Limb (tissue), 2 donors: ENCODE data around the gene GRK6.
A peak's percentile ranks its signal among the peaks of the same experiment; 100 is the strongest.

Experiments
- DNase-seq, 2 donors: peaks; one replicate each; pipeline ENCODE4 v3.0.0-alpha.2; 2016; ENCODE audit errors: extremely low spot score in 2 of 2

The GRK6 gene

DNA sequence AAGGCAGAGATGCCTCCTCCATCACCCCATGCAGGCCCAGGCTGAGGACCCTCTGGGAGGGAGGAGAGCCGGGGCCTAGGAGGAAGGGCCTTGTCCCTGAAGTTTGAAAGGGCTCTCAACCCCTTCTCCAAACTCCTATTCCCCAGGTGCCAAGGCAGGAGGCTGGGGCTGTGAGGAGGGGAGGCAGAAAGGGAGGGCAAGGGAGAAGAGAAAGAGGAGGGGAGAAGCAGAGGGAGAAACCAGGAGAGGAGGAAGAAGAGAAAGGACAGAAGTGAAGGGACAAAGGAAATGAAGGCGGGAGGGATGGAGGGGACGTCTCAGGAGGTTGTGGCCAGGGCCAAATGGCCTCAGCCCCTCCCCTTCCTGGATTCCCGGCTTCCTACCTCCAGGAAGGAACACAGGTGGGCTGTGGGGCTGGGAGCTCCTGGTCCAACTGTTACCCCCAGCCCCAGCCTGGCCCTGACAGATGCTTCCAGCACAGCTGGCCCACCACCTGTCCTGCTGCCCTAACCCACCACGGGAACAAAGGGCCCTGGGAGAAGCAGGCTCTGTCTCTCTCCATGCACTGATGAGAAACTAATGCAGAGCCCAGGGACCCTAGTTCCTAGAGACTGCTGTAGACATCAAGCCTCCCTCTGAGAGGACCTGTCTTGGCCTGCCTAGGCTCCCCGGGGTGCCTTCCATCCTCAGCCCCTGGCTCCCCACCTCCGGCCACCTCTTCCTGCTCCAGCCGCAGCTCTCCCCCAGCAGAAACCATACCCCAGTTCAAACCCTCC is 43.5 kb downstream of the GRK6 start:
- DNase-seq = no peak

DNA sequence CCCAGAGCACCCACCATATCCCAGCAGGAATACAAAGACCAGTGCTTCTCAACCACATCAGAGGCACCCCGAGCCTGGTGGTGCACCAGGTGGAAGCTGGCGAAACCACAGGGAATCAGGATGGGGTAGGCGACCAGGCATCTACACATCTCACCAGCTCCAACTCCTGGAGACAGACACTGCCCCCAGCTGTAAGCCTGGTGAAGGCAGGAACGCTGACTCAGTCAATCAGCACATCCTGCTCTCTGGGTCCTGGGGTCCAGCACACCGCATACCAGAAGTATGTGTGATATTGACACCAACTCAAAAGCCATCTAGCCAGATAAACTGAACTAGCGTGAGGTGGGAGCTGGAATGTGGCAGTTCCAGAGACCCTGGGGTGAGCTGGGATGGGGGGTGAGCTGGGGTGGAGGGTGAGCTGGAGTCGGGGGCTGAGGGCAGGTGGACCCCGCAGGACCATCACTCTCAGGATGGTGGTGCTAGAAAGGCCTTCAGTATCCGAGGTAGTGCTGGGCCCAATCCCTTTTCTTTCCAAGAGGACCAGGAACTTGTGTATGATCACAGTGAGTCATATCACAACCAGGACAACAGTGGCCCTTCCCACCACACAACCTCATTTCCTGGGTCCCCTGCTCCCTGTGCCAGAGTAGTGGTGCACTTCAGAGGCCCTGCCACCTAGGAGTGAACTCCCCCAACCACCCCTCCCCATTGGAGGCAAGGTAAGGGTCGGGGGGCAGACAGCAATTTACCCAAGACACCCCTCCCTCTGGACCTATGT is 44.5 kb downstream of the GRK6 start:
- no peak for DNase-seq

DNA sequence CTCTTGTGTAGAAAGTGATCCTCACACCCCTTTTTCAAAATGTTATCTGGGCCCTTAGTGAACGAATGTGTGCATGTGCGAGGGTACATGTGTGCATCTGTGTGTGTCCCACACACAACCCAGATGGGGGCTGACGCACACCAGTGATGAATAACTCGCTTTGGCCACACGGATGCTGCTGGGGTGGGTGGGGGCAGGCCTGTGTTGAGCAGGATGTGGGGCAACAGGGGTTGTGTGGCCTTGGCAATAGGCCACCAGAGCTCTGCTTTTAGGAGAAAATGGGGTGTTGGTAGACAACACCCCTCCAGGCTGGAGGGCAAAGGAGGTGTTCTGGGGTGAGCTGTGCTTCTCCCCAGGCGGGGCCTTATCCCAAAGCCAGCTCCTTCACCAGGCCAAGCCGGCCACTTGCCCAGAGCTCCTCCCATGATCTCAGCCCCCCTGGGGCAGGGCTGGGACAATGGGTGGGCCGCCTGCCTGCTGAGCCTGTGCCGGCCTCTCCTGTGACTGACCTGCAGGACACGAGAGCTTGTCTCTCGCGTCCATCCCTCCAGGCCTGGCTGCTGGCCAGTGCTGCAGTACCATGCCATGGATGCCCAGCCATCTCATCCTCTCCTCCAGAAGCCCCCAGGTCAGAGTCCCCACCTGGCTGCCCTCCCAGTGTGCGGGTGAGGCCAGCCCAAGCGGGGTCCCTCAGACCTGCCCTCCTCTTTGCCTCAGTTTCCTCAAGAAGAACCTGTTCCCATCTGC is 45.3 kb downstream of the GRK6 start:
- no peak for DNase-seq

DNA sequence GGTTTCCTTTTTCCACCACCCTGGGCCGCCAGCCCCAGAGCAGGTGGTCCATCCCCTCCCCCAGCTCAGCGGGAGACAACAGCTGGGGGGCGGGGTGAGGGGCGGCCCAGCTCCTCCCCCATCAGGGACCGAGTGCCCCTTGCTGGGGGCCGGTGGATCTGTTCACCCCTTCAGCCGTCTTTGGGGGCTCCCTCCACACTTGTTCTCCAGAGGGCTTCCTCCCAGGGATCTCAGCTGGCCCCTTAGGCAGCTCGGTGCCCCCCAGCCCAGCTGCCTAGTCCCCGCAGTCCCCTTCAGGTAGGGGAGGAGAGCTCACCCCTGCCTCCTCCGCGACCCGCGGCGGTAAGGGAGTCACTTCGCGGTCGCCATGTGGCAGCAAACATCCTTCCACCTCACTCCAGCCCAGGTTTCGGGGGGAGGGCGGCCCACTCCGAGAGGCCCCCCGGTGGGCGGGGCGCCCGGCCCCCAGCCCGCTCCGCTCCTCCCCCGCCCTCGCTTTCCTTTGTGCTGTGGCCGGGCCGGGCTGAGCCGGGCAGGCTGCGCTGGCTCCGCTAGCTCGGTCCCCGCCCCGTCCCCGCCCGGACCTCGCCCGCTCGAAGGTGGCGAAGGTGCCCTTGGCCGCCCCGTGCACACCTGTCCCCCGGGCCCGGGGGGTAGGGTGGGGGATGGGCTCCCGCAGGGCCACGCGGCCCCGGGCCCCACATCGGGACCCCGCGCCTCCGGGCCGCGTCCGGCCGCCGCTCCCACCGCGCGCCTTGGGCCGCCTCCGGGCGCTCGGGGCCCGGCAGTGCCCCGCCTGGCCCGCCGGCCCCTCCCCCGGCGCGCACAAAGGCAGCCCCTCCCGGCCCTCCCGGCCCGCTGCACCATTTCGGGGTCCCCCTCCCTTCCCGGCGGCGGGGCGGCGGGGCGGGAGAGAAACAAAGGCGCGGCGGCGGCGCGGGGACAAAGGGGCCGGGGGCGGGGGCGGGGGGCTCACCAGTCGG is 46.3 kb downstream of the GRK6 start:
- peak in 1 of 2 donors; percentile 84 for DNase-seq

DNA sequence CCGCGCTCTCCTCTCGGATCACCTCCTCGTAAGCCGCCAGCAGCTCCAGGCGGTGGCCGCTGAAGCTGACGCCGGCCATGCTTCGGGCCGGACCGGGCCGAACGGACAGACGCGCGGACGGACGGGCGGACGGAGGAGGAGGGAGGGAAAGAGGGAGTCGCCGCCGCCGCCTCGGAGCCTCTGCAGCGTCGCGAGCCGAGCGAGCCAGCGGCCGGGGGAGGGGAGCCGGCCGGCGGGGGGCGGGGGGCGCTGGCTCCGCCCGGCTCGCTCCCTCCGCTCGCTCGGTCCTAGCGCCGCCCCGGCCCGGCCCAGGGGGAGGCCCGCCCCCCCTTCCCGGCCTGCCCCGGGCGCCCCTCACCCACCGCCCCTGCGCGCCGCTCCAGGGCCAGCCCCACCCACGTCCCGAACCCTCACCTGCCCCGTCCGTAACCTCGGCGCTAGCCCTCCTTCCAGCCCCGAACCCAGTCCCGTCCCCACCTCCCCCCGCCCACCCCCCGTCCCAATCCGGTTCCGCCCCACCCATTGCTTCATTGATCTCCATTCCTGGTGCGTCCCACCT is 47.0 kb downstream of the GRK6 start, which contains the start of gene DBN1:
TSS of gene DBN1 (minus strand) at position 192 of the 559 bp plus-strand sequence. CDS start at position 79, 113 bp downstream.
- DNase-seq = peak; percentile 72 to 86

DNA sequence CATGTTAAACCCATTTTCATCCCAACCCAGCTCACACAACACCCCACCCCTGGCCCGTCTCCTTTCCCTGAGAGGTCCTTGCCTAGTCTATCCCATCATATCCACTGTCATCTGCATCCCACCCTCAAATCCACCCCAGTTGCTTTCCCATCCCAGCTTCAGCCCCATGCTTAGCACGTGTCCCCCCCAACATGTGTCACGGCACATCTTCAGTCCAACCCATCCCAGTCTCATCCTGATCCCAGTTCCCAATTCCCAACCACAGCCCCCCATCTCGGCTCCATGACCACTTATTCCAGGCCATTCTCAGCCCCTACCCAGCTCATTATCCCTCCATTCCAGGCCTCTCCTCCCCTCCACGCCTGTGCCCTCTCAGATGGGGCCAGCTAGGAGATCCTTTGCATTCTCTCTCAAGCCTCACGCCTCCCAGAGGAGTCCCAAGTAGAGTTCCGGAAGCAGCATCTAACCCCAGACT is 47.6 kb downstream of the GRK6 start:
- peak in 1 of 2 donors; percentile 59 for DNase-seq

DNA sequence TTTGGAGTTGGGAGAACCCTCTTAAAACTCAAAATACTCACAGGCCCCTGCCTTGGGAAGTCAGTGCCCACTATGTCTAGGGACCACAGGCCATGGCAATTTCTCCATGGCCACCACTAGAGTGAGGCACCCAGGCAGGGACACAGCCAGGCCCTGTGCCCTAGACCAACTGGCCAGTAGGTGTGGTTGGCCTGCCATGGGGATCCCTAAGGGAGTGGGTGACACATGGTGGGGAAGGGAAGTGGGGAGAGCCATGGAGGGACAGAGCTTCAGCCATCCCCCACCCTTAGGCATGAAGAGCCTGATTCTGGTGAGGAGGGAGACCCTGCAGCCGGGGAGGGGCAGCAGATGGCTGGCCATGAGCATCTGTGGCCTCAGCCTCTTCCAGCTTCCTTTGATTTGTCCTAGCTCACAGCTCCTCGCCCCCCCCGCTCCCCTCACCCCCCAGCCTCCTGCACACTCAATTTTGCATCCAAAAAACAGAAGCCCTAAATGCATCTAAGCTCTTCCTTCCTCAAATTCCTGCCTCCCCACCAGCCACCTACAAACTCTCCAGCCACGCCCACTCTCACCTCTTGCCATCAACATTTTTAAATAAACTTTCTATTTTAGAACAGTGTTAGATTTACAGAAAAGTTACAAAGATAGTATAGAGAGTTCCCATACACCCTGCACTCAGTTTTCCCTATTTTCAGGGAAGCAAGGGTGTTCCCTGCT is 48.5 kb downstream of the GRK6 start:
- DNase-seq = peak in 1 of 2 donors; percentile 40

DNA sequence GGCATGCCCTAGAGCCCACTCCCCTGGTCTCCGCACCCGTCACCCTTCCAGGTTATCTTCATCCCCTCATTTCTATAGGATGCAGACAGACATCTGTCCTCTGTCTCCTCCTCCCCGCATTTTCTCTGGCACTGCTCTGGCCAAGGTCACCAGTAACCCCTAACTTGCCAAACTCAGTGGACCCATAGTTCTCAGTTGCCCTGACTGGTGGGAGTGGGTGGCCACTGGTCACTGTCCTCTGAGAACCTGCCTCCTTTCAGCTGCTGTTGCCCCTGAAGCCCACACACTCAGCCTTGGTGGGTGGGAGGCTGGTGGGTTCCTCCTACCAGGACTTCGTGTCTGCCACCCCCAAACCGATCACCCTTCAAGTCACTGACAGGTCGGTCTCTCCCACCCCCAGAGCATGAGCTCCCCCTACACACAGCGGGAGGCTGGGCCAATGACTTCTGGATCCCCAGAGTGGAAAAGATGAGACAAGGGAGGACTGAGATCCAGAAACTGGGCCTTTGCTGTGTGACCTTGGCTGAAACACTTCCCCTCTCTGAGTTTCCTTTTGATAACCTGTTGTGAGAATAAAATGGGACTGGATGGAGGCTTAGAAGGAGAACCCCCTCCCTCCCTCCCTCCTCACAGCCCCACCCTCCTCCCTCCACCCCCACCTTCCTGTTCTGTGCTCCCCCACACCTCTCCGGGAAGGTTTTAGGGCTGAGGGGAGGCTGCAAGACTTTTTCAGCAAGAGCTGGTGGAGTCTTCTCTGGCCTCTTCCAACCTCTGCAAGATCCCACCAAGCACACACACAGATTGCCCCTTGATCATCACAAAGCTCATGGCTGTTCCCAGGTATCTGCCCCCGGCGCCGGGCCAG is 49.3 kb downstream of the GRK6 start:
- DNase-seq = no peak

- no peak for DNase-seq
Measured at GRCh38 chr5:177476531-177477233, 50.2 kb downstream of the GRK6 start.

DNA sequence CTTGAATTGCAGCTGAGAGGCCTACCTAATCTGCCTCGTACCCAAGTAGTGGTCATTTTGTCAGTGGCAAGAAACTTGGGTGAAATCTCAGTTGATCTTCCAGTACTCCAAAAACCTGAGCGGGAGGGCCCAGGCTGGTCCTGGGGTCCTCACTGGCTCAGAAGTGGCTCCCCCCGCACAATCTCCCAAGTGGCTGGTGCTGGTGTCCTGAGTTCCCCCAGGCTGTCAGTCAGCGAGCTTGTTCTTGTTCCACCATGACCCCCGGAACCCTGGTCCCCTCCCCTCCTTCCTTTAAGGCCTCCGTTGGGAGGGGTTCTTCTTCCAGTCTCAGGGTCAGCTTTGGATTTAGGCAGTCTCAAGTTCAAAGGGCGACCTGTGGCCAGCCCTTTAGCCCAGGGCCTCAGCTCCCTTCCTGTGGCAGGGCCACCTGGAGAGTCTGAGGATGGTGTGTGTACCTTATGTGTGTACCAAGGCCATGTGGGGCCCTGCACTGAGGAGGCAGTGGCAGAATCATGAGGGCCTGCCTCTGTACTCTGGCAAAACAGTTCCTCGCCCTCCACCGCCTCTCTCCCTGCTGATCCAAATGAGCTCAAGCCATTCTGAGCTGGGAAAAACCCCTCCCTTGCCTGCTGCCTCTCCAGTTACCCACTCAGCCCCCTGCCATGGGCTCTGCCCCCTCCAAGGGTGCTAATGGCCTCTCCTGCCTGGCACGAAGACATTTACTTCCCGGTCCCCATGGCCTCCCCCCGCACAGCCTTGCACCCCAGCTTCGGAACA is 51.4 kb downstream of the GRK6 start:
- no peak for DNase-seq

DNA sequence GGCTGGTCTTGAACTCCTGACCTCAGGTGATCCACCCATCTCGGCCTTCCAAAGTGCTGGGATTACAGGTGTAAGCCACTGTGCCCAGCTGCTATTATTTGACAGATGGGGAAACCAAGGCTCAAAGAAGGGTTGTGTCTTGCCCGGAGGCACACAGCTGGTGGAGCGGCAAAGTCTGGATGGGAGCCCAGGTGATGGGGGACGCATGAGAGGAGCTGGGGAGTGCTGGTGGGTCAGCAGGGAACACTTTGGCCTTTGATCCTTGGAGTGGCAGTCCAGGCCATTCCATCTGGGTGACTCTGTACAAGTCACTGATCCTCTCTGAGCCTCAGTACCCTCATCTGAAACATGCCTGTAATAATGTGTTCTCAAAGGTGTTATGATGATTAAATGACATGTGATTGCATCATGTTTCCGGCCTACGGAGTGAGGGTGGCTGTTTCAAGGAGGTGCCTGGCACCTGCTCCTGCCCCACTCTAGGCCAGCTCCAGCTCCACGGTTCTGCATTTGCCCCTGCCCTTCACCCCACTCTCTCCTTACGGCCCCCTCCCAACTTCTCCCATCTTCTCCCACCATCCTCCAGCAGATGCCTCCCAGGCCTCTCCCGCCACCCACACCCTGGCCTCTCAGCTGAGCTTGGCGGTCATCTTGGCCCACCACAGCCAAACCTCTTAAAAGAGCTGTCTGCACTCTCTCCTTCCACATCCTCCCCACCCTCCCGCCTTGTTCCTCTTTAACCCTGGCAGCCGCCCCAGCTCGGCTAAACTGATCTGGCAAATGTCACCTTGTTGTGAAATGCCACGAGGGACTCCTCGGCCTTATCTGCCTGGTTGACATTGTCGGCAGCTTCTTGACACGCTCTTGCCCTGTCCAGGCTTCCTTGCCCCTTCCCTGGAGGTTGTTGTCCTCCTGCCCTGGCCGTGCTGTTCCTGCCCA is 52.5 kb downstream of the GRK6 start:
- no peak for DNase-seq

GRCh38 chr5:177479774-177480173 is 53.3 kb downstream of the GRK6 start:
- no peak for DNase-seq

DNA sequence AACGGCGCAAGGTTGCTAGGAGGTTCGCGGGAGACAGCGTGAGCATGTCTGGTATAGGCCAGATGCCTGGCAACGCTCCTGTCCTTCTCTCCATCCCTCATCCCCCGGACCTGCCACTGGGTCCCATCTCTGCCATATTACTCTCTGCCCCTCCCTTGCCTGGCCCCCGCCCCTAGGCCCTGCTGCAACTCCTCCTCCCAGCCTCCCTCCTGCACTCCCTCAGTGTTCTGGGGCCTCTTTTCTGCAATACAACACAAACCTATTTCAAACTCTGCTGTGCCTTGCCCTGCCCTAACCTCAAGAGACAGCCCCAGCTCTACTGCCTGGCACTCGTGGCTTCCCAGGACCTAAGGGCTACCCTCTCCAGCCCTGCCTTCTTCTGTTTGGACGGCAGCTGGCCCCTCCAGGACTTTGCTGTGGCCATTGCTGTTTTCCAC is 55.9 kb downstream of the GRK6 start:
- no peak for DNase-seq

- no peak for DNase-seq
Measured at GRCh38 chr5:177483042-177483441, 56.6 kb downstream of the GRK6 start.

GRCh38 chr5:177483994-177484901 is 57.8 kb downstream of the GRK6 start:
- DNase-seq = no peak
